ENCODE data around the gene NDE1. TPM values are rescaled to one million over a fixed set of nuclear protein-coding genes. Genes with fewer than 3 reads are reported as not detected.

Gene NDE1
- total and polyA plus RNA-seq, 2 donors (not counting 3 experiments of a cell fraction or from before 2014, with no cell fraction given): 28.0 to 90.2 TPM

DNA sequence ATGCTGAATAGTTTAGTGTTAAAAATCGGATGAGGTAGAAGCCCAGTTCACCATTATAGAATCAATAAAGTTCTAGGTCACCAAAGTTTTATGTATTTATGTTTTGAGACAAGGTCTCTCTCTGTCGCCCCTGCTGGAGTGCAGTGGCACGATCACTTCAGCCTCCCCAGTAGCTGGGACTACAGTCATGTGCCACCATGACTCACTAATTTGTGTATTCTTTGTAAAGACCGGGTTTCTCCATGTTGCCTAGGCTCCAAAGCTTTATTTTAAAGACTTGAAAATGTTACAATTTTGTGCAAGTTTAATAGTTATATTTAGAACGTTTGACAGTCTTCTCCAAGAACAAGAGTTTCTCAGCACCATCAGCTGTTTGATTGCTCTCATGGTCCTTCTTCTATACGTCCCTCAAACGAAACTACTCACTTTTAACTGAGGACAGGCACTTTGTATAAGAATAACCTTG, 32.1 kb downstream of the NDE1 start:
- DNase-seq (ENCODE audit: low read depth, low spot score) (peak; percentile 84), FAIRE-seq (peak; percentile 89)
- Histone ChIP-seq H3K4me1 (ENCODE audit: control insufficient read depth, extremely low read depth, insufficient read depth, low read length) (peaks cover 5% of the 10 kb centered on the region), H3K9me1 (replicated peaks; ENCODE audit: control insufficient read depth, extremely low read depth, insufficient read depth, low read length) (no peaks in the 10 kb centered on the region), H3K36me3 (ENCODE audit: control insufficient read depth in 2 of 2, extremely low read depth in 1 of 2, insufficient read depth in 2 of 2, low read length in 2 of 2) (peaks cover 8 to 20% of the 10 kb centered on the region in 2 experiments), H3K27me3 (ENCODE audit: control insufficient read depth in 2 of 2, insufficient read depth in 2 of 2, low read length in 2 of 2) (no peaks in the 10 kb centered on the region), H4K20me1 (replicated peaks; ENCODE audit: control insufficient read depth, extremely low read depth, insufficient read depth, low read length) (no peaks in the 10 kb centered on the region), H2AFZ (ENCODE audit: low read depth, low read length) (no peak overlapping the region), H3K9ac (replicated peaks; ENCODE audit: extremely low read depth, insufficient read depth, low read length) (no peak overlapping the region), H3K4me3 (replicated peaks in 1 of 3; ENCODE audit: insufficient read depth in 1 of 3, low read depth in 1 of 3, low read length in 3 of 3) (no peak overlapping the region), H3K4me2 (ENCODE audit: insufficient read depth, low read length) (no peak overlapping the region), H3K79me2 (ENCODE audit: control insufficient read depth, insufficient read depth, low read length) (peaks cover 9% of the 10 kb centered on the region), H3K27ac (ENCODE audit: insufficient read depth, low read depth, low read length) (peak overlapping the region; percentile 42), H3K9me3 (replicated peaks; ENCODE audit: control insufficient read depth, insufficient read depth, low read length) (no peaks in the 10 kb centered on the region)
- POLR2A ChIA-PET: no interaction called here
- no TSS peak for BruUV-seq (replicated peaks)
- dilution Hi-C loops (cut with MboI; ENCODE audit: extremely low pct_ligation_motif_present, low sequenced_read_pairs): no loop called here
- no peak for TF ChIP-seq POLR2A (IDR thresholded peaks at IDR 0.05; ENCODE audit: low read depth, low read length)
- TF ChIP-seq, protein P1, sequence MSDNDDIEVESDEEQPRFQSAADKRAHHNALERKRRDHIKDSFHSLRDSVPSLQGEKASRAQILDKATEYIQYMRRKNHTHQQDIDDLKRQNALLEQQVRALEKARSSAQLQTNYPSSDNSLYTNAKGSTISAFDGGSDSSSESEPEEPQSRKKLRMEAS (IDR thresholded peaks at IDR 0.05; ENCODE audit: insufficient read depth, insufficient read length): peak; percentile 64
- no peak for TF ChIP-seq EZH2 (IDR thresholded peaks at IDR 0.05; ENCODE audit: borderline replicate concordance, low read depth, low read length, severe bottlenecking)
- no peak for TF ChIP-seq POLR2AphosphoS5 (IDR thresholded peaks at IDR 0.05; ENCODE audit: insufficient read depth, low read depth, low read length)
- TF ChIP-seq GATA2 (IDR thresholded peaks at IDR 0.05; ENCODE audit: insufficient read depth, insufficient read length, low read depth, low read length): no peak
- no peak for TF ChIP-seq MYC (IDR thresholded peaks at IDR 0.05; ENCODE audit: low read depth, low read length)
- TF ChIP-seq FOS (IDR thresholded peaks at IDR 0.05; ENCODE audit: borderline replicate concordance, insufficient read depth, low read length): peak; percentile 70
- TF ChIP-seq, protein P2, sequence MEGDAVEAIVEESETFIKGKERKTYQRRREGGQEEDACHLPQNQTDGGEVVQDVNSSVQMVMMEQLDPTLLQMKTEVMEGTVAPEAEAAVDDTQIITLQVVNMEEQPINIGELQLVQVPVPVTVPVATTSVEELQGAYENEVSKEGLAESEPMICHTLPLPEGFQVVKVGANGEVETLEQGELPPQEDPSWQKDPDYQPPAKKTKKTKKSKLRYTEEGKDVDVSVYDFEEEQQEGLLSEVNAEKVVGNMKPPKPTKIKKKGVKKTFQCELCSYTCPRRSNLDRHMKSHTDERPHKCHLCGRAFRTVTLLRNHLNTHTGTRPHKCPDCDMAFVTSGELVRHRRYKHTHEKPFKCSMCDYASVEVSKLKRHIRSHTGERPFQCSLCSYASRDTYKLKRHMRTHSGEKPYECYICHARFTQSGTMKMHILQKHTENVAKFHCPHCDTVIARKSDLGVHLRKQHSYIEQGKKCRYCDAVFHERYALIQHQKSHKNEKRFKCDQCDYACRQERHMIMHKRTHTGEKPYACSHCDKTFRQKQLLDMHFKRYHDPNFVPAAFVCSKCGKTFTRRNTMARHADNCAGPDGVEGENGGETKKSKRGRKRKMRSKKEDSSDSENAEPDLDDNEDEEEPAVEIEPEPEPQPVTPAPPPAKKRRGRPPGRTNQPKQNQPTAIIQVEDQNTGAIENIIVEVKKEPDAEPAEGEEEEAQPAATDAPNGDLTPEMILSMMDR (IDR thresholded peaks at IDR 0.05; ENCODE audit: extremely low read depth in 1 of 2, insufficient read depth in 1 of 2, low read depth in 1 of 2, low read length in 2 of 2): peak; percentile 49 to 68
- TF ChIP-seq JUN (IDR thresholded peaks at IDR 0.05; ENCODE audit: borderline replicate concordance, insufficient read depth, insufficient read length, low read depth): peak; percentile 82
- CTCF ChIA-PET: interaction anchor here (0.6 to 1.8 kb wide), 15 partner anchors 11 to 438 kb away, joined by 3 to 20 read pairs (median 5); partner anchors contain the start of gene MARF1
- intact Hi-C loops (cut with micrococcal nuclease): loop anchor here (1.0 to 2.0 kb wide), 2 partner anchors 39 to 255 kb away; partner anchors contain the start of gene MARF1

All from endothelial cell of umbilical vein (primary cell).